ENCODE data around the gene GABBR1. TPM values are rescaled to one million over a fixed set of nuclear protein-coding genes. Genes with fewer than 3 reads are reported as not detected.

Gene GABBR1
- total RNA-seq, 1 experiment from 2014 or later, result 146 TPM

DNA sequence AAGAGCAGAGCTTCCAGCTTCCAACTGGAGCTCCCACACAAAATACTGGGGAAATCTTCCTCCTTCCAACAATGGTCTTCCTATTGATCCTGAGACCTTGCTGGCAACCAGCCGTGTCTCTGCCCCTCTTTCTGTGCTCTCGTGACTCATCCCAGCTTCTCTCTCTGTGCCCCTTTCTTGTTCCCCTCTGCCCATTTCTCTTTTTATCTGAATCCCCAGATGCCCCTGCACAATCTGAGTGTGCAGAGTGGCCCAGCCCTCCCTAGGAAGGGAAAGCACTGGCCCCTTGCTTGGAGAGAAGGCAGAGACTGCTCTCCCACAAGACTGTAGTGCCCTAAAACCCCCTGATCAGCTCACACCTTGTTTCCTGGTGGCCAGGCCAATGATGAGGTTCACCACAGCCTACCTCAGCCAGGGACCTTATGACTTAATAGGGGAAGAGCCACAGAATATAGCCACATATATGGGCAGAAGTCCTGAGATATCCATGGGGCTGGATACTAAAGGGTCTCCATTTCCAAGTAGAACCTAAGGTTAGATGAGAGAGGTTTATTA, 122.2 kb downstream of the GABBR1 start:
- Histone ChIP-seq H3K27me3 (ENCODE audit: insufficient read depth, low read length) (no peaks in the 10 kb centered on the region), H4K8ac (replicated peaks; ENCODE audit: insufficient read length, low read depth, low read length) (no peak overlapping the region), H3K23me2 (ENCODE audit: insufficient read length, low read depth, low read length, poor library complexity, severe bottlenecking) (no peaks in the 10 kb centered on the region), H3K79me2 (ENCODE audit: insufficient read depth, low read length) (no peaks in the 10 kb centered on the region), H3K79me1 (ENCODE audit: insufficient read depth, low read depth, low read length, poor library complexity, severe bottlenecking) (no peaks in the 10 kb centered on the region), H2BK20ac (ENCODE audit: low read depth, low read length, poor library complexity, severe bottlenecking) (no peak overlapping the region), H2BK5ac (ENCODE audit: insufficient read length, low read length) (no peak overlapping the region), H3K4ac (ENCODE audit: low read depth, low read length) (no peak overlapping the region), H3K14ac (ENCODE audit: insufficient read depth, low read length) (no peak overlapping the region), H3K4me1 (ENCODE audit: insufficient read depth, low read length) (no peaks in the 10 kb centered on the region), H3K4me2 (ENCODE audit: insufficient read depth, insufficient read length, low read length) (no peak overlapping the region), H2AFZ (ENCODE audit: low read length) (no peak overlapping the region), H3K18ac (ENCODE audit: insufficient read length, low read depth, low read length) (no peak overlapping the region), H2BK15ac (ENCODE audit: low read depth, low read length) (no peak overlapping the region), H2BK12ac (ENCODE audit: insufficient read length, low read depth, low read length) (no peak overlapping the region), H2BK120ac (ENCODE audit: low read depth, low read length, poor library complexity, severe bottlenecking) (no peak overlapping the region), H4K91ac (ENCODE audit: insufficient read length, low read depth, low read length) (no peak overlapping the region), H3K9ac (ENCODE audit: extremely low read depth, insufficient read length, low read length) (no peak overlapping the region), H4K5ac (ENCODE audit: insufficient read length, low read depth, low read length) (no peak overlapping the region), H3K23ac (ENCODE audit: insufficient read length, low read depth, low read length) (no peak overlapping the region), H4K20me1 (ENCODE audit: control insufficient read depth, insufficient read depth, insufficient read length) (no peaks in the 10 kb centered on the region), H2AK5ac (ENCODE audit: insufficient read length, low read length) (no peak overlapping the region), H3K9me3 (ENCODE audit: control insufficient read depth, low read depth, low read length) (no peaks in the 10 kb centered on the region), H3T11ph (ENCODE audit: low read length) (no peak overlapping the region), H3K27ac (ENCODE audit: insufficient read length, low read depth, low read length) (no peak overlapping the region), H3K56ac (ENCODE audit: insufficient read length, low read depth, low read length) (no peak overlapping the region)
- H3K4me1 Mint-ChIP-seq, result peaks cover 4 to 13% of the 10 kb centered on the region in 2 experiments
- peaks cover 0 to 2% of the 10 kb centered on the region in 2 experiments; a peak in 1 of 5 replicates for H3K9me3 Mint-ChIP-seq
- H3K36me3 Mint-ChIP-seq (ENCODE audit: insufficient read depth in 1 of 3, low read depth in 3 of 3), result no peaks in the 10 kb centered on the region; a peak in 1 of 7 replicates
- peaks cover 2% of the 10 kb centered on the region for H3K27me3 Mint-ChIP-seq (ENCODE audit: low read depth)
- TF ChIP-seq, protein P1, sequence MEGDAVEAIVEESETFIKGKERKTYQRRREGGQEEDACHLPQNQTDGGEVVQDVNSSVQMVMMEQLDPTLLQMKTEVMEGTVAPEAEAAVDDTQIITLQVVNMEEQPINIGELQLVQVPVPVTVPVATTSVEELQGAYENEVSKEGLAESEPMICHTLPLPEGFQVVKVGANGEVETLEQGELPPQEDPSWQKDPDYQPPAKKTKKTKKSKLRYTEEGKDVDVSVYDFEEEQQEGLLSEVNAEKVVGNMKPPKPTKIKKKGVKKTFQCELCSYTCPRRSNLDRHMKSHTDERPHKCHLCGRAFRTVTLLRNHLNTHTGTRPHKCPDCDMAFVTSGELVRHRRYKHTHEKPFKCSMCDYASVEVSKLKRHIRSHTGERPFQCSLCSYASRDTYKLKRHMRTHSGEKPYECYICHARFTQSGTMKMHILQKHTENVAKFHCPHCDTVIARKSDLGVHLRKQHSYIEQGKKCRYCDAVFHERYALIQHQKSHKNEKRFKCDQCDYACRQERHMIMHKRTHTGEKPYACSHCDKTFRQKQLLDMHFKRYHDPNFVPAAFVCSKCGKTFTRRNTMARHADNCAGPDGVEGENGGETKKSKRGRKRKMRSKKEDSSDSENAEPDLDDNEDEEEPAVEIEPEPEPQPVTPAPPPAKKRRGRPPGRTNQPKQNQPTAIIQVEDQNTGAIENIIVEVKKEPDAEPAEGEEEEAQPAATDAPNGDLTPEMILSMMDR (conservative IDR thresholded peaks at IDR 0.05), result no peak
- DNase-seq, result peak; percentile 15
- no CpG with 5 or more reads among the region's 2 CpGs for WGBS (ENCODE audit: extremely low coverage, insufficient read length, low lambda C conversion rate)
- H3K4me3 Mint-ChIP-seq, result no peak overlapping the region
- H3K27ac Mint-ChIP-seq, result peak overlapping the region in 1 of 3 experiments; percentile 25; a peak in 1 of 7 replicates
